ENCODE data around the gene PDE4D. TPM values are rescaled to one million over a fixed set of nuclear protein-coding genes. Genes with fewer than 3 reads are reported as not detected.

Gene PDE4D
- total RNA-seq, 2 donors from 2014 or later = 116 to 154 TPM

- H3K9me3 Mint-ChIP-seq = no peaks in the 10 kb centered on the region
- no peaks in the 10 kb centered on the region for H3K36me3 Mint-ChIP-seq (ENCODE audit: insufficient read depth in 2 of 2)
- H3K27ac Mint-ChIP-seq = no peak overlapping the region
- H3K4me1 Mint-ChIP-seq (ENCODE audit: low read depth) = no peaks in the 10 kb centered on the region
- no peak for ATAC-seq (replicated peaks in 1 of 2)
- no peak overlapping the region for H3K4me3 Mint-ChIP-seq
- DNase-seq = no peak
- peaks cover 13% of the 10 kb centered on the region for H3K27me3 Mint-ChIP-seq (ENCODE audit: low read depth)
Observed at GRCh38 chr5:59543821-59544442, 349.6 kb downstream of the PDE4D start.

- H3K27ac Mint-ChIP-seq = no peak overlapping the region
Observed at GRCh38 chr5:59542851-59543820, 350.4 kb downstream of the PDE4D start.

GRCh38 chr5:59542306-59542705, 351.2 kb downstream of the PDE4D start:
- no peak for ATAC-seq (replicated peaks in 1 of 2)
- no peaks in the 10 kb centered on the region for H3K36me3 Mint-ChIP-seq (ENCODE audit: insufficient read depth in 2 of 2)
- no peak for DNase-seq

More at GRCh38 chr5:59542851-59543820, 350.4 kb downstream of the PDE4D start:
- DNase-seq = no peak
- H3K9me3 Mint-ChIP-seq = no peaks in the 10 kb centered on the region
- H3K4me3 Mint-ChIP-seq = no peak overlapping the region
- no peak for ATAC-seq (replicated peaks in 1 of 2)
- peaks cover 13% of the 10 kb centered on the region for H3K27me3 Mint-ChIP-seq (ENCODE audit: low read depth)
- no peaks in the 10 kb centered on the region for H3K4me1 Mint-ChIP-seq (ENCODE audit: low read depth)
- H3K36me3 Mint-ChIP-seq (ENCODE audit: insufficient read depth in 2 of 2) = no peaks in the 10 kb centered on the region

GRCh38 chr5:59540366-59540765, 353.2 kb downstream of the PDE4D start:
- H3K4me3 Mint-ChIP-seq = no peak overlapping the region
- no peak overlapping the region for H3K27ac Mint-ChIP-seq
- DNase-seq (no peak), ATAC-seq (replicated peaks in 1 of 2) (no peak)
- peaks cover 6% of the 10 kb centered on the region for H3K27me3 Mint-ChIP-seq (ENCODE audit: low read depth)
- no peaks in the 10 kb centered on the region for H3K36me3 Mint-ChIP-seq (ENCODE audit: insufficient read depth in 2 of 2)
- H3K4me1 Mint-ChIP-seq (ENCODE audit: low read depth) = no peaks in the 10 kb centered on the region
- no peaks in the 10 kb centered on the region for H3K9me3 Mint-ChIP-seq

More at GRCh38 chr5:59542306-59542705, 351.2 kb downstream of the PDE4D start:
- no peak overlapping the region for H3K4me3 Mint-ChIP-seq
- H3K9me3 Mint-ChIP-seq = no peaks in the 10 kb centered on the region
- H3K27ac Mint-ChIP-seq = no peak overlapping the region
- peaks cover 13% of the 10 kb centered on the region for H3K27me3 Mint-ChIP-seq (ENCODE audit: low read depth)
- no peaks in the 10 kb centered on the region for H3K4me1 Mint-ChIP-seq (ENCODE audit: low read depth)

- Mint-ChIP-seq H3K36me3 (ENCODE audit: insufficient read depth in 2 of 2) (no peaks in the 10 kb centered on the region), H3K27me3 (ENCODE audit: low read depth) (peaks cover 4% of the 10 kb centered on the region), H3K9me3 (no peaks in the 10 kb centered on the region), H3K4me3 (no peak overlapping the region), H3K4me1 (ENCODE audit: low read depth) (no peaks in the 10 kb centered on the region), H3K27ac (no peak overlapping the region)
- DNase-seq (no peak), ATAC-seq (replicated peaks in 1 of 2) (no peak)
Observed at GRCh38 chr5:59538750-59539121, 354.8 kb downstream of the PDE4D start.

- no peaks in the 10 kb centered on the region for H3K27me3 Mint-ChIP-seq (ENCODE audit: low read depth)
- no peaks in the 10 kb centered on the region for H3K9me3 Mint-ChIP-seq
- H3K36me3 Mint-ChIP-seq (ENCODE audit: insufficient read depth in 2 of 2) = no peaks in the 10 kb centered on the region
Observed at GRCh38 chr5:59537961-59538749, 355.4 kb downstream of the PDE4D start.

GRCh38 chr5:59536875-59537274, 356.7 kb downstream of the PDE4D start:
- Mint-ChIP-seq H3K36me3 (ENCODE audit: insufficient read depth in 2 of 2) (no peaks in the 10 kb centered on the region), H3K9me3 (no peaks in the 10 kb centered on the region), H3K4me3 (no peak overlapping the region), H3K4me1 (ENCODE audit: low read depth) (no peaks in the 10 kb centered on the region), H3K27ac (no peak overlapping the region), H3K27me3 (ENCODE audit: low read depth) (no peaks in the 10 kb centered on the region)
- DNase-seq = no peak
- ATAC-seq (replicated peaks in 1 of 2) = no peak

More at GRCh38 chr5:59537961-59538749, 355.4 kb downstream of the PDE4D start:
- no peak overlapping the region for H3K4me3 Mint-ChIP-seq
- DNase-seq = no peak
- ATAC-seq (replicated peaks in 1 of 2) = no peak
- H3K27ac Mint-ChIP-seq = no peak overlapping the region
- no peaks in the 10 kb centered on the region for H3K4me1 Mint-ChIP-seq (ENCODE audit: low read depth)

DNA sequence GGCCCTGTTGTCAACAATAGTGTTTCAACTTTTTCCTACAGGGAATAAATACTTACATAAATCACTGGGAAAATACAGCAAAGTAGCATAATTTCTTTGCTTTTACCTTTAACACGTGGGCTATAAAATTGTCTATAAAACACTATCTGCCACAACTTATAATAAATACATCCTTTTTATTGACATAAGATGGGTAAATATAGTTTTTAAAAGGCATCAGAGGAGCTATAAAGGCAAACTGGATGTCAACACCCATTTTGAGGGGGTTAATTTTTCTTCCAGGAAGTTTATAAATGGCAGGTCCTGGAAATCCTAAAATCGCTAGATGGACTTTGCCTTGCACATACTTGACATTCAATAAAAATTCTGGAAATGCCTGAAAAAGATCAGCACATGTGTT, 358.0 kb downstream of the PDE4D start:
- Mint-ChIP-seq H3K27me3 (ENCODE audit: low read depth) (no peaks in the 10 kb centered on the region), H3K9me3 (no peaks in the 10 kb centered on the region), H3K27ac (no peak overlapping the region), H3K4me1 (ENCODE audit: low read depth) (no peaks in the 10 kb centered on the region), H3K36me3 (ENCODE audit: insufficient read depth in 2 of 2) (no peaks in the 10 kb centered on the region), H3K4me3 (no peak overlapping the region)
- ATAC-seq (replicated peaks in 1 of 2) (no peak), DNase-seq (no peak)

- Mint-ChIP-seq H3K4me3 (no peak overlapping the region), H3K27ac (no peak overlapping the region), H3K36me3 (ENCODE audit: insufficient read depth in 2 of 2) (no peaks in the 10 kb centered on the region), H3K27me3 (ENCODE audit: low read depth) (no peaks in the 10 kb centered on the region), H3K4me1 (ENCODE audit: low read depth) (no peaks in the 10 kb centered on the region), H3K9me3 (no peaks in the 10 kb centered on the region)
- DNase-seq = no peak
- ATAC-seq (replicated peaks in 1 of 2) = no peak
Observed at GRCh38 chr5:59533730-59534108, 359.8 kb downstream of the PDE4D start.

DNA sequence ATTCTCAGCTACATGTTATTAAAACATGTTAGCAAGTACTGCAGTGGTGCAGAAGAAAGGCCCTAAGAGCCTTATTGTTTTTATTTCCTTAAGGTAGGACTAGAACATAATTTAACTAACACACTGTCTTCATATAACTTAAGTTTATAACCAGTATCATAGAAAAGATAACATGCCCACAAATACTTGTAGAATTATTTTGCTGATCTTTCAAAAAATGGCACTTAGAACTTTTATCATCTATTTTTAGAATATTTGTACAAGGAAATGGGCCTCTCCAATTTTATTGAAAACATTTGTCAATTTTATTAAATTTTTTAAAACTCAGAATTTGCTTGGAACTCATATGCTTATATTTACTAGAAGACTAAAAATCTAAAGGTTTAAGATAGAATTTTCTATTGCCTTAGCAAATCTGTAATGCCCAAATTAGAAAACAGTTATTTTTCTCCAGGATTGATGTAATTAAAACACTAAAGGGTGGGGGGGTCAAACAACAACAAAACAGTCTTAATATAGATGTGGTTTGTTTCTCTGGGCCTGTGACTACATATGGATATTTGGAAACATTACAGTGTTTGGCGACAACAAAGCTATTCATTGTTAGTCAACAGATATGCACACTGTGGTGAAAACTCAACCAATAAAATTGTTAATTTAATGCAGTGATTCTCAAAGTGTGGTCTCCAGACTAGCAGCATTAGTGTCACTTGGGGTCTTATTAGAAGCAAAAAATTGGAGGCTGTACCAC, 360.4 kb downstream of the PDE4D start:
- Mint-ChIP-seq H3K9me3 (no peaks in the 10 kb centered on the region), H3K4me3 (no peak overlapping the region), H3K27me3 (ENCODE audit: low read depth) (no peaks in the 10 kb centered on the region), H3K4me1 (ENCODE audit: low read depth) (no peaks in the 10 kb centered on the region), H3K36me3 (ENCODE audit: insufficient read depth in 2 of 2) (no peaks in the 10 kb centered on the region), H3K27ac (no peak overlapping the region)
- ATAC-seq (replicated peaks in 1 of 2) = no peak
- no peak for DNase-seq

- peaks cover 0 to 2% of the 10 kb centered on the region in 2 donors for H3K36me3 Mint-ChIP-seq (ENCODE audit: insufficient read depth in 2 of 2)
- H3K9me3 Mint-ChIP-seq = peaks cover 1 to 2% of the 10 kb centered on the region in 2 donors
- H3K27ac Mint-ChIP-seq = no peak overlapping the region
- no peak overlapping the region for H3K4me3 Mint-ChIP-seq
- peaks cover 6% of the 10 kb centered on the region for H3K27me3 Mint-ChIP-seq (ENCODE audit: low read depth)
- no peaks in the 10 kb centered on the region for H3K4me1 Mint-ChIP-seq (ENCODE audit: low read depth)
- ATAC-seq (replicated peaks in 1 of 2) (no peak), DNase-seq (no peak)
Observed at GRCh38 chr5:59529239-59529638, 364.3 kb downstream of the PDE4D start.

DNA sequence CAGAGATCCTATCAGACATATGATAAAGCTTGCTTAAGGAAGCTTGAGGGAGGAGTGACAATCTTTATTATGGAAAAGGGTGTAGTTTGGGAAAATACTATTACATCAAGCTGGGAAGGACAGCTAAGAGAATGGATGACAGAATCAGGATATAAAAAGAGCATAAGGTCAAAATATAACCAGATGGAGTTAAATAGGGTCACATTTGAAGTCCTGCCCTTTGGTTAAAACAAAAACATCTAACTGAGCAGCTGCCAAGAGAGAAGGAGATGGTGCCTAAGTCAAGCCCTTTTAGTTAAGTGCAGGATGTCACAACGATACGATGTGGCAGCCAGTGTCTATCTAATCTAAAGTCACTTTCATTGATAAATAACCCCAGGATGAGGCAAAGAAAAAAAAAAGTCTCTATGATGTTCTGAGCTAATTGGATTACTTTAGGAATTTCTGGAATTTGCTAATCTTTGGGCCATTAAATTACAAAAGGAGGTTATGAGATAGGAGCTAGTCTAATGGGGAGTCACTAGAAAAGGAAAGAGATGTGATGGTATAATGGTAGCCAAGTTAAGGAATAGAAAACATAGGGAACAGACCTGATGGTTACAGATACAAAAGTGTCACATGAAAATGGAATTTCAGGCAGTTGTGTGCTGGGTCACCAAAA, 365.2 kb downstream of the PDE4D start:
- no peak overlapping the region for H3K27ac Mint-ChIP-seq
- no peak overlapping the region for H3K4me3 Mint-ChIP-seq
- peaks cover 6% of the 10 kb centered on the region for H3K27me3 Mint-ChIP-seq (ENCODE audit: low read depth)
- peaks cover 3 to 7% of the 10 kb centered on the region in 2 donors for H3K9me3 Mint-ChIP-seq
- H3K4me1 Mint-ChIP-seq (ENCODE audit: low read depth) = no peaks in the 10 kb centered on the region
- DNase-seq (no peak), ATAC-seq (replicated peaks in 1 of 2) (no peak)
- peaks cover 3 to 7% of the 10 kb centered on the region in 2 donors for H3K36me3 Mint-ChIP-seq (ENCODE audit: insufficient read depth in 2 of 2)

All from activated T-cell treated with anti-CD3 and anti-CD28 coated beads, Interleukin-2, amount 50 U/mL, for 72 hours (primary cell).